ENCODE data around the gene EBF3. TPM values are rescaled to one million over a fixed set of nuclear protein-coding genes. Genes with fewer than 3 reads are reported as not detected.

EBF3 gene
- total RNA-seq, 1 experiment from 2014 or later, result not detected

DNA sequence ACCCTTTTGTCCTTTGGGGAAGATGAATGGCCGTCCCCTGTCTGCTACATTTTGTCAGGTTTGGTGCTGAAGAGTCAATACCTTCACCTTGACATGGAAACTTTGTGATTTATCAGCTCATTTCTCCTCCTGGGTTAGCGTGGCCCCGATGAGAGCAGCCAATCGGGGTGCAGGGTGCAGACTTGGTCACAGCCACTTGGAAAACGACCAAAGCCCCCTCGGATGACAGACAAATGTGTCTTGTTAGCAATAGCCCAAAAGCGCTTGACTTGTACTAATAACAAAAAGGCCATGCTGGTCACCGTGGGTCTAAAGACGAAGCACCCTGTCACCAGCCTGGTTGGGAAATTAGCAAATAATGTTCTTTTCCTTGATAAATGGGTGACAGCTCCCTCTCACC, 103.7 kb downstream of the EBF3 start:
- no peak overlapping the region for H3K4me3 Mint-ChIP-seq (ENCODE audit: low read depth, unreplicated experiment)
- no TSS peak for BruUV-seq (replicated peaks)
- TF ChIP-seq, protein P1, sequence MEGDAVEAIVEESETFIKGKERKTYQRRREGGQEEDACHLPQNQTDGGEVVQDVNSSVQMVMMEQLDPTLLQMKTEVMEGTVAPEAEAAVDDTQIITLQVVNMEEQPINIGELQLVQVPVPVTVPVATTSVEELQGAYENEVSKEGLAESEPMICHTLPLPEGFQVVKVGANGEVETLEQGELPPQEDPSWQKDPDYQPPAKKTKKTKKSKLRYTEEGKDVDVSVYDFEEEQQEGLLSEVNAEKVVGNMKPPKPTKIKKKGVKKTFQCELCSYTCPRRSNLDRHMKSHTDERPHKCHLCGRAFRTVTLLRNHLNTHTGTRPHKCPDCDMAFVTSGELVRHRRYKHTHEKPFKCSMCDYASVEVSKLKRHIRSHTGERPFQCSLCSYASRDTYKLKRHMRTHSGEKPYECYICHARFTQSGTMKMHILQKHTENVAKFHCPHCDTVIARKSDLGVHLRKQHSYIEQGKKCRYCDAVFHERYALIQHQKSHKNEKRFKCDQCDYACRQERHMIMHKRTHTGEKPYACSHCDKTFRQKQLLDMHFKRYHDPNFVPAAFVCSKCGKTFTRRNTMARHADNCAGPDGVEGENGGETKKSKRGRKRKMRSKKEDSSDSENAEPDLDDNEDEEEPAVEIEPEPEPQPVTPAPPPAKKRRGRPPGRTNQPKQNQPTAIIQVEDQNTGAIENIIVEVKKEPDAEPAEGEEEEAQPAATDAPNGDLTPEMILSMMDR (IDR thresholded peaks at IDR 0.05; ENCODE audit: unreplicated experiment), result no peak
- no peaks in the 10 kb centered on the region for H3K36me3 Mint-ChIP-seq (ENCODE audit: insufficient read depth, unreplicated experiment)
- no peaks in the 10 kb centered on the region for H3K4me1 Mint-ChIP-seq (ENCODE audit: low read depth, unreplicated experiment)
- CTCF ChIA-PET, result no interaction called here
- peaks cover 2% of the 10 kb centered on the region for H3K9me3 Mint-ChIP-seq (ENCODE audit: low read depth, unreplicated experiment)
- DNase-seq, result no peak
- no peak overlapping the region for H3K27ac Mint-ChIP-seq (ENCODE audit: unreplicated experiment)
- intact Hi-C loops (cut with micrococcal nuclease; ENCODE audit: unreplicated experiment), result no loop called here
- no peaks in the 10 kb centered on the region for H3K27me3 Mint-ChIP-seq (ENCODE audit: unreplicated experiment)

DNA sequence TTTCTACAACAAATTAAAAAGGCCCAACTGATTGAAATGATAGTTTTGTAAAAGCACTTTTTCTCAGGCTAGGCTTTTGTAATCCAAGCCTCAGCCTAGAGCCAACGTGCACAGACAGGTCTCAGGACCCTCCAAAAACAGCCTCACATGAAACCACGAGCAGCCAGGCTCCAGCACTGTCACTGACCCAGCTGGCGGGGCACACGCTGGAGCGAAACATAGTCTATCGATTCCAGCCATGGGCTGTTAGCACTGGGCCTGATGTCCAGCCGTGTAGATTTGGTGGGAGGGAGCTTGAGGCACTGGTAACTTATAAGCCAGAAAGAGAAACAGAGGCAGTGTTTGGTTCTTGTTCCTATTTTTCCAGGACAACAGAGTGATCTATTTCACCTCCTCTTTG, 104.5 kb downstream of the EBF3 start:
- peaks cover 2% of the 10 kb centered on the region for H3K9me3 Mint-ChIP-seq (ENCODE audit: low read depth, unreplicated experiment)
- no peak for DNase-seq
- no peaks in the 10 kb centered on the region for H3K4me1 Mint-ChIP-seq (ENCODE audit: low read depth, unreplicated experiment)
- TF ChIP-seq, protein P1 (IDR thresholded peaks at IDR 0.05; ENCODE audit: unreplicated experiment), result no peak
- CTCF ChIA-PET, result no interaction called here
- no peak overlapping the region for H3K4me3 Mint-ChIP-seq (ENCODE audit: low read depth, unreplicated experiment)
- H3K27ac Mint-ChIP-seq (ENCODE audit: unreplicated experiment), result no peak overlapping the region
- H3K27me3 Mint-ChIP-seq (ENCODE audit: unreplicated experiment), result no peaks in the 10 kb centered on the region
- intact Hi-C loops (cut with micrococcal nuclease; ENCODE audit: unreplicated experiment), result no loop called here
- BruUV-seq (replicated peaks), result no TSS peak
- no peaks in the 10 kb centered on the region for H3K36me3 Mint-ChIP-seq (ENCODE audit: insufficient read depth, unreplicated experiment)

DNA sequence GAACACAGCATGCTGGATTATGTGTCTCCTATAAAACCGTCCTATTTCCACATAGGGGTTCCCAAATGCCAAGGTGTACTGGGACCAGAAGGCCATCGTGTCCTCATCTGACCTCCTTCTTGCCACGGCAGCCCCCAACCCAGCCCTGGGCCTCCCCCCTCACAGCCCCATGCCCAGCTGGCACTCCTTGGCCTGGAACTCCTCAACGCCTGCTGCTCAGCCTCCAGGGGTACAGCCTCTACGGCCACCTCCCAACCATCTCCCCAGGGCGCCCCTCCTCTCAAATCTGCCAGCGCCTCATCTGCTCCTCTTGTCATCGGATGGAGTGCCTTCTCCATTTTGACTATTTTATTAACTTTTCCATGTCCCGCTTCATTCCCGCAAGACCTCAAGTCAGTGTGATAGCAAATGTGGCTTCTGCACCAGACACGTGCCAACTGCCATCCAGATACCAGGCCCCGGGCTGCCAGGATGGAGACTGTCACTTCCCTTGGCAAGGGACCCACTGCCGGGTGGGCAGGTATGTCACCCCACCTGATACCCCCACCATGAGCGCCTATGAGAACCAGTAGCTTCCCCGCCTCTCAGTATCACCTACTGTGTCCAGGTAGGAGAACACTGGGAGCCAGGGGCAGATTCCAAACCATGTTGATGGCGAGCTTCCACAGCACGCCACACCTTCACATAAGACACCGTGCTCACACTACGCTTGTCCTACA, 106.7 kb downstream of the EBF3 start:
- peaks cover 2% of the 10 kb centered on the region for H3K9me3 Mint-ChIP-seq (ENCODE audit: low read depth, unreplicated experiment)
- no peaks in the 10 kb centered on the region for H3K27me3 Mint-ChIP-seq (ENCODE audit: unreplicated experiment)
- no peaks in the 10 kb centered on the region for H3K36me3 Mint-ChIP-seq (ENCODE audit: insufficient read depth, unreplicated experiment)
- H3K4me3 Mint-ChIP-seq (ENCODE audit: low read depth, unreplicated experiment), result no peak overlapping the region
- TF ChIP-seq, protein P1 (IDR thresholded peaks at IDR 0.05; ENCODE audit: unreplicated experiment), result no peak
- no peaks in the 10 kb centered on the region for H3K4me1 Mint-ChIP-seq (ENCODE audit: low read depth, unreplicated experiment)
- intact Hi-C loops (cut with micrococcal nuclease; ENCODE audit: unreplicated experiment), result no loop called here
- H3K27ac Mint-ChIP-seq (ENCODE audit: unreplicated experiment), result no peak overlapping the region
- DNase-seq, result no peak
- no TSS peak for BruUV-seq (replicated peaks)
- CTCF ChIA-PET, result no interaction called here

DNA sequence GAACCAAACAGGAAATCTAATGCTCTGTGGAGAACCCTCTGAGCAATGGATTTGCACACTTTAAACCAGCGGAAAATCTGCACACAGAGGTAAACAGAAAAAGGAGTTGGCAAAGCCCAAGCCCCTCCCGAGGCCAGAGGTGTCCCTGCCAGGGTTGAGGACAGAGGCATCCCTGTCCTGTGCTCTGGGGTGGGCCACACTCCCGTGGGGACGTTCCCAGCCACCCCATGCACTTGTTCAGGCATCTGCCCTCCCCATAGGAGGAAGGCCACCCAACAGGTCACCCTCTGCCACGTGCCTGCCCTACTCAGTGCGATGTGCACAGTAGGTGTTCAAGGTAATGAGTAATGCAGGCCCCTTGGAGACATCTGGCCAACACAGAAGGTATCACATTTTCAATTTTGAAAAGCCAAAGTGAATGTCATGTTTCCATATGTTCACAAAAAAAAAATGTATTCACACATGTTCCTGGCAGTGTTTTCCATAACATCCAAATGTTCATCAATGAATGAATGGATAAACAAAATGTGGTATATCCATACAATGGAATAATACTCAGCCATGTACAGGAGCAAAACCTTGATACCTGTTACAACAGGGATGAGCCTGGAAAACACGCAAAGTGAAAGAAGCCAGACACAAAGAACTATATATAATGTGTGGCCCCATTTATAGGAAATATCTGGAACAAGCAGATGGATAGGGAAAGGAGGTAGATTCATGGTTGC, 108.1 kb downstream of the EBF3 start:
- H3K36me3 Mint-ChIP-seq (ENCODE audit: insufficient read depth, unreplicated experiment), result no peaks in the 10 kb centered on the region

More for the DNA sequence above, 108.1 kb downstream of the EBF3 start:
- H3K4me3 Mint-ChIP-seq (ENCODE audit: low read depth, unreplicated experiment), result no peak overlapping the region
- TF ChIP-seq, protein P1 (IDR thresholded peaks at IDR 0.05; ENCODE audit: unreplicated experiment), result no peak
- intact Hi-C loops (cut with micrococcal nuclease; ENCODE audit: unreplicated experiment), result no loop called here
- DNase-seq, result no peak
- no peaks in the 10 kb centered on the region for H3K4me1 Mint-ChIP-seq (ENCODE audit: low read depth, unreplicated experiment)
- BruUV-seq (replicated peaks), result no TSS peak
- CTCF ChIA-PET, result no interaction called here
- H3K27ac Mint-ChIP-seq (ENCODE audit: unreplicated experiment), result no peak overlapping the region
- H3K27me3 Mint-ChIP-seq (ENCODE audit: unreplicated experiment), result no peaks in the 10 kb centered on the region
- peaks cover 2% of the 10 kb centered on the region for H3K9me3 Mint-ChIP-seq (ENCODE audit: low read depth, unreplicated experiment)

Data from Calu3 (cell line).